T follicular helper cell (primary cell): ENCODE data around the gene SSH3.

ENCODE experiments used
- DNase-seq: peaks from one replicate; pipeline ENCODE4 v3.0.0-alpha.2; 2020; ENCODE audit warnings: low read depth

SSH3 gene

GRCh38 chr11:67280341-67280787 lies 23.0 kb upstream of the SSH3 start:
- no peak for DNase-seq

- no peak for DNase-seq
Observed at GRCh38 chr11:67280788-67281551, 22.4 kb upstream of the SSH3 start.

GRCh38 chr11:67281552-67282150 lies 21.7 kb upstream of the SSH3 start:
- no peak for DNase-seq

- no peak for DNase-seq
Observed at GRCh38 chr11:67282155-67282875, 21.0 kb upstream of the SSH3 start.

GRCh38 chr11:67282876-67283371 lies 20.4 kb upstream of the SSH3 start:
- no peak for DNase-seq

GRCh38 chr11:67283481-67283963 lies 19.8 kb upstream of the SSH3 start:
- DNase-seq = no peak

- DNase-seq = no peak
Observed at GRCh38 chr11:67284811-67285540, 18.4 kb upstream of the SSH3 start.

GRCh38 chr11:67285541-67286498 lies 17.5 kb upstream of the SSH3 start:
- peak; percentile 29 for DNase-seq

GRCh38 chr11:67286621-67287333 lies 16.6 kb upstream of the SSH3 start:
- DNase-seq = no peak

GRCh38 chr11:67287355-67288197 lies 15.8 kb upstream of the SSH3 start:
- DNase-seq = no peak

- DNase-seq = no peak
Observed at GRCh38 chr11:67288198-67288451, 15.2 kb upstream of the SSH3 start.

- peak; percentile 80 for DNase-seq
Observed at GRCh38 chr11:67288452-67289225, 14.7 kb upstream of the SSH3 start.

GRCh38 chr11:67289226-67289650 lies 14.1 kb upstream of the SSH3 start, which contains the start of gene ANKRD13D:
Gene ANKRD13D (plus strand): TSS chr11:67289303. CDS start chr11:67289461, 158 bp downstream.
- no peak for DNase-seq

- no peak for DNase-seq
Observed at GRCh38 chr11:67289651-67290479, 13.5 kb upstream of the SSH3 start.

GRCh38 chr11:67290801-67291200 lies 12.5 kb upstream of the SSH3 start:
- no peak for DNase-seq

GRCh38 chr11:67291481-67292381 lies 11.6 kb upstream of the SSH3 start:
- no peak for DNase-seq
